Measurements from ENCODE around the gene FOSB. TPM values are rescaled to one million over a fixed set of nuclear protein-coding genes. Genes with fewer than 3 reads are reported as not detected.

Gene FOSB
- total RNA-seq, result 3.6 TPM
- long read RNA-seq, partial matches to known transcripts, result 0 of 2 reads
- long read RNA-seq, other reads (novel, unspliced or antisense), result 1 of 2 reads

GRCh38 chr19:45467456-45468158 is at the start of gene FOSB:
Gene FOSB, plus strand, starts transcription at chr19:45467996. Its CDS starts 591 bp downstream, at chr19:45468587.
- Histone ChIP-seq H3K9me3 (no peaks in the 10 kb centered on the region), H3K4me3 (peak within 1 kb of the TSS; percentile 81), H3K27me3 (no peaks in the 10 kb centered on the region), H3K27ac (peak within 1 kb of the TSS; percentile 99), H3K36me3 (no peaks in the 10 kb centered on the region), H3K4me1 (peaks cover 28% of the 10 kb centered on the region)
- peak; percentile 57 for ATAC-seq
- no peak for TF ChIP-seq CTCF (IDR thresholded peaks at IDR 0.05)
- intact Hi-C loops (cut with DNase I), result no loop called here
- peak; percentile 96 for DNase-seq

- Histone ChIP-seq H3K27me3 (no peaks in the 10 kb centered on the region), H3K4me1 (peaks cover 13% of the 10 kb centered on the region), H3K27ac (no peak overlapping the region)
Measured at GRCh38 chr19:45418802-45419201, 49.0 kb upstream of the FOSB start.

GRCh38 chr19:45419396-45419795 is 48.4 kb upstream of the FOSB start:
- no peaks in the 10 kb centered on the region for H3K27me3 ChIP-seq
- no peak for TF ChIP-seq CTCF (IDR thresholded peaks at IDR 0.05)
- ATAC-seq (peak; percentile 35), DNase-seq (peak; percentile 66)
- peaks cover 19% of the 10 kb centered on the region for H3K4me1 ChIP-seq
- no peak overlapping the region for H3K4me3 ChIP-seq
- intact Hi-C loops (cut with DNase I), result no loop called here
- H3K27ac ChIP-seq, result no peak overlapping the region
- peaks cover 33% of the 10 kb centered on the region for H3K36me3 ChIP-seq
- no peaks in the 10 kb centered on the region for H3K9me3 ChIP-seq

More at GRCh38 chr19:45418802-45419201, 49.0 kb upstream of the FOSB start:
- no peaks in the 10 kb centered on the region for H3K9me3 ChIP-seq
- intact Hi-C loops (cut with DNase I), result no loop called here
- no peak overlapping the region for H3K4me3 ChIP-seq
- peaks cover 39% of the 10 kb centered on the region for H3K36me3 ChIP-seq
- TF ChIP-seq CTCF (IDR thresholded peaks at IDR 0.05), result no peak
- no peak for ATAC-seq
- no peak for DNase-seq

- H3K4me1 ChIP-seq, result peaks cover 23% of the 10 kb centered on the region
- no peak overlapping the region for H3K27ac ChIP-seq
- H3K9me3 ChIP-seq, result no peaks in the 10 kb centered on the region
- no peak for TF ChIP-seq CTCF (IDR thresholded peaks at IDR 0.05)
- H3K4me3 ChIP-seq, result no peak overlapping the region
- no peak for ATAC-seq
- H3K36me3 ChIP-seq, result peaks cover 28% of the 10 kb centered on the region
- H3K27me3 ChIP-seq, result no peaks in the 10 kb centered on the region
- intact Hi-C loops (cut with DNase I), result no loop called here
- no peak for DNase-seq
Measured at GRCh38 chr19:45419895-45420294, 47.9 kb upstream of the FOSB start.

- no peaks in the 10 kb centered on the region for H3K27me3 ChIP-seq
- no peak for DNase-seq
- H3K36me3 ChIP-seq, result peaks cover 26% of the 10 kb centered on the region
- no peak overlapping the region for H3K4me3 ChIP-seq
- no peak for TF ChIP-seq CTCF (IDR thresholded peaks at IDR 0.05)
- intact Hi-C loops (cut with DNase I), result no loop called here
- H3K4me1 ChIP-seq, result peaks cover 23% of the 10 kb centered on the region
- no peak overlapping the region for H3K27ac ChIP-seq
- no peaks in the 10 kb centered on the region for H3K9me3 ChIP-seq
- no peak for ATAC-seq
Measured at GRCh38 chr19:45420356-45420755, 47.4 kb upstream of the FOSB start.
